Natural killer cell (primary cell): ENCODE measurements around the gene CUX1. TPM values are rescaled to one million over a fixed set of nuclear protein-coding genes. Genes with fewer than 3 reads are reported as not detected.

Source experiments
- ATAC-seq, 3 donors: fragments of 150-1000 bp in 2 of 3; fragments of 200-7000 bp in 1 of 3; cut with Tn5 transposase; 1 replicate in 1 of 3; 2 replicates in 2 of 3; pipeline ENCODE4 v1.10.0; 2021; ENCODE audit warnings: mild to moderate bottlenecking in 2 of 3, moderate library complexity in 2 of 3
- DNase-seq, 2 donors: peaks; one replicate each; pipeline versions ENCODE4 v3.0.0 to v3.0.0-alpha.2; 2013 to 2021; ENCODE audit warnings: mixed read lengths in 1 of 2
- H3K27ac ChIP-seq: one replicate; pipeline ENCODE4 v1.5.1; 2013; ENCODE audit warnings: mild to moderate bottlenecking, low read length
- H3K27me3 ChIP-seq: one replicate; pipeline ENCODE4 v1.6.1; 2013; ENCODE audit warnings: low read length; ENCODE audit not compliant: control insufficient read depth, insufficient read depth
- H3K36me3 ChIP-seq: one replicate; pipeline ENCODE4 v1.6.1; 2013; ENCODE audit warnings: low read length; ENCODE audit not compliant: control insufficient read depth, insufficient read depth
- H3K4me1 ChIP-seq: one replicate; pipeline ENCODE4 v1.6.1; 2013; ENCODE audit warnings: low read length; ENCODE audit not compliant: control insufficient read depth, insufficient read depth
- H3K4me3 ChIP-seq: one replicate; pipeline ENCODE4 v1.5.1; 2013; ENCODE audit warnings: low read length
- H3K9me3 ChIP-seq: one replicate; pipeline ENCODE4 v1.6.1; 2013; ENCODE audit warnings: low read length; ENCODE audit not compliant: control insufficient read depth, insufficient read depth
- H3K27ac Mint-ChIP-seq, 2 donors: one replicate each; pipeline ENCODE4 v1.8.0; 2022; ENCODE audit warnings: mild to moderate bottlenecking in 2 of 2, mixed read lengths in 2 of 2, moderate library complexity in 1 of 2
- H3K27me3 Mint-ChIP-seq, 2 donors: one replicate each; pipeline ENCODE4 v1.8.0; 2022; ENCODE audit warnings: low read depth in 2 of 2, mixed read lengths in 2 of 2
- H3K36me3 Mint-ChIP-seq: one replicate; pipeline ENCODE4 v1.8.0; 2022; ENCODE audit warnings: mixed read lengths
- H3K4me1 Mint-ChIP-seq, 2 donors: one replicate each; pipeline ENCODE4 v1.8.0; 2022; ENCODE audit warnings: mixed read lengths in 2 of 2
- H3K4me3 Mint-ChIP-seq: one replicate; pipeline ENCODE4 v1.8.0; 2022; ENCODE audit warnings: mild to moderate bottlenecking, moderate library complexity, mixed read lengths
- H3K9me3 Mint-ChIP-seq, 2 donors: one replicate each; pipeline ENCODE4 v1.8.0; 2022; ENCODE audit warnings: mixed read lengths in 2 of 2
- CTCF ChIP-seq: fragments of 200-600 bp; IDR thresholded peaks from one replicate; pipeline ENCODE4 v1.8.0; 2022; ENCODE audit warnings: antibody characterized with exemption
- WGBS: methylation state at CpG from one replicate; pipeline ENCODE4 v1.1.7; 2013; ENCODE audit warnings: missing lambda C conversion rate; ENCODE audit not compliant: insufficient coverage; 5-methylcytosine and 5-hydroxymethylcytosine counted together
- intact Hi-C: fragments of 100-400 bp; cut with micrococcal nuclease; formaldehyde crosslinking; loops from one replicate; pipeline ENCODE4 v1.14.2; 2022
- total RNA-seq, 4 donors: library from RNA; stranded (reverse); fragments of 120-200 nt in 1 of 4; gene quantifications; one replicate each; pipeline versions ENCODE4 v1.2.3 to v1.2.4, GENCODE V29; 2013 to 2022

Gene CUX1
- total RNA-seq, 3 donors from 2014 or later (not counting 1 experiment from before 2014, with no cell fraction given): 59.8 to 77.4 (median 73.6) TPM

DNA sequence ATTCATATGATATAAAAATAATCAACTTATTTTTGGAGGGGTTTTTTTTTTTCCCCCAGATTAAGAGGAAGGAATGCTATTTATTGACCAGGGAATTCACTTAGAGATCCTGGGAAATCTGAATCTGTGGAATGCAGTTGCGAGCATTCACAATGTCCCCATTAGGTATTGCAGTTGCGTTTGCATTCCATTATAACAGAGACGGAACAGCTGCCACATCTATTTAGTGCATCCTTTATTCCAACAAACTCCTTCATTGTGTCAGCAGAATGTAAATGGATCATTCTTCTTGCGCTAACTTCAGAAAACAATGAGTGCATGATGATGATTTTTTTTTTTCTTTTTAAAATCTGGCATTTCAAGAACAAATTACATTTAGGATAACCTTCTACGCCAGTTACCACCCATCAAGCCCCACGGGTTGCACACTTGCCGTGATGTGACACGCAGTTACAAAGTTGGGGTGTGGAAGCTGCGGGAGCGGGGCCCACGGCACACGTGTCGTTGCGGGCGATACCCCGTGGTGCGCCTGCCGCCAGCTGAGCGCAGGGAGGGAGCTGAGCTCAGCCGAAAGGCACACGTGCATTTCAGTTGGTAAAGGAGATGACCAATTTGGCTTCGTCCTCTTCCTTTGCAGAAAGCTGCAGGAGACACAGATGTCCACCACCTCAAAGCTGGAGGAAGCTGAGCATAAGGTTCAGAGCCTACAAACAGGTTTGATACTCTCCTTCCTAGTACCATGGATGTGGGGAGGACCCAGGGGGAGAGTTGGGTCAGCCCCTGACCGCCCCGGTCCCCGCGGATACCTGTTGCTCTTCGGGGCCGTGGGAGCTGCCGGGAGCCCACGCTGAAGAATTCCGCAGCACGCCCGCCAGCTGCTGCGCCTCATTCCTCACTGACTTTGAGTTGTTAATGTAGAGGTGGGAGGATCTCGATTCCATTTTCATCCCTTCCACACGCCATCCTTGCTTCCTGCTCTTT is 293.9 kb downstream of the CUX1 start:
- Mint-ChIP-seq H3K27ac (no peak overlapping the region), H3K27me3 (no peaks in the 10 kb centered on the region), H3K9me3 (no peaks in the 10 kb centered on the region), H3K36me3 (peaks cover 17% of the 10 kb centered on the region), H3K4me1 (no peaks in the 10 kb centered on the region), H3K4me3 (no peak overlapping the region)
- Histone ChIP-seq H3K9me3 (no peaks in the 10 kb centered on the region), H3K36me3 (peaks cover 25% of the 10 kb centered on the region), H3K4me3 (no peak overlapping the region), H3K27me3 (no peaks in the 10 kb centered on the region), H3K27ac (no peak overlapping the region), H3K4me1 (no peaks in the 10 kb centered on the region)
- no peak for DNase-seq
- no peak for ATAC-seq
- WGBS: 98% methylated on average over 33 of the region's 36 CpGs
- intact Hi-C loops: no loop called here
- no peak for TF ChIP-seq CTCF

- H3K27ac Mint-ChIP-seq: no peak overlapping the region
- ATAC-seq: no peak
- no peaks in the 10 kb centered on the region for H3K4me1 Mint-ChIP-seq
- Histone ChIP-seq H3K27me3 (no peaks in the 10 kb centered on the region), H3K36me3 (peaks cover 15% of the 10 kb centered on the region), H3K9me3 (no peaks in the 10 kb centered on the region), H3K27ac (no peak overlapping the region), H3K4me3 (no peak overlapping the region), H3K4me1 (no peaks in the 10 kb centered on the region)
- intact Hi-C loops: no loop called here
- no peaks in the 10 kb centered on the region for H3K27me3 Mint-ChIP-seq
- DNase-seq: no peak
- no peak for TF ChIP-seq CTCF
- H3K36me3 Mint-ChIP-seq: peaks cover 17% of the 10 kb centered on the region
- no peak overlapping the region for H3K4me3 Mint-ChIP-seq
- 88% methylated on average over 7 of the region's 7 CpGs for WGBS
- no peaks in the 10 kb centered on the region for H3K9me3 Mint-ChIP-seq
Observed at GRCh38 chr7:102115181-102115580, 297.8 kb downstream of the CUX1 start.

DNA sequence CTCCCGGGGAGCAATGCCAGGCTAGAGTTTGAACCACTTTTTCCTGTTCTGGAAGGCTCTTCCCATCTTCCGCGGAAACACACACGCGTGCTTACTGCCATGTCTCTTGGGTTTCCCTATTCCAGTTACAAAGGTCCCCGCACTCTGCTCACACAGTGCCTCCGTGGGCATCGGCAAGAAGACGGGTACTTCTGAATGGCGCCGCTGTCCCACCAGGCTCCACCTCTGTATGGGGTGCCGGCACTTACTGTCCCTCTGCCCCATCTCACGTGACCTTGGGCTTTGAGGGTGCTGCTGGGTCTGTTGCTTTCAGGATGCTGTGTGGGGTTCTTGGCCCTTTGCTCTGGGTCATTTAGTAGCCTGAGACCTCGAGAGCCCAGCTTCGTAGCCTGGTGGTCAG is 298.5 kb downstream of the CUX1 start:
- H3K9me3 ChIP-seq: no peaks in the 10 kb centered on the region
- Mint-ChIP-seq H3K27me3 (no peaks in the 10 kb centered on the region), H3K9me3 (no peaks in the 10 kb centered on the region), H3K4me1 (no peaks in the 10 kb centered on the region), H3K27ac (no peak overlapping the region), H3K4me3 (no peak overlapping the region), H3K36me3 (peaks cover 17% of the 10 kb centered on the region)
- no peaks in the 10 kb centered on the region for H3K4me1 ChIP-seq
- WGBS: 98% methylated on average over 14 of the region's 15 CpGs
- H3K27ac ChIP-seq: no peak overlapping the region
- H3K4me3 ChIP-seq: no peak overlapping the region
- H3K27me3 ChIP-seq: no peaks in the 10 kb centered on the region
- ATAC-seq (no peak), DNase-seq (no peak)
- peaks cover 15% of the 10 kb centered on the region for H3K36me3 ChIP-seq
- intact Hi-C loops: no loop called here
- TF ChIP-seq CTCF: no peak
